ENCODE measurements around the gene LRRC36.

The LRRC36 gene

GRCh38 chr16:67396159-67397035 lies 69.8 kb downstream of the LRRC36 start (continued):
- no peak; the same call in 1 of the 2 replicates for TF ChIP-seq KLF7 (tag by site-specific recombination; IDR thresholded peaks at IDR 0.05; ENCODE audit: borderline replicate concordance)
- no peak for TF ChIP-seq MYNN (tag by site-specific recombination; IDR thresholded peaks at IDR 0.05; ENCODE audit: borderline replicate concordance)
- TF ChIP-seq ZNF658 (tag by site-specific recombination; IDR thresholded peaks at IDR 0.05), result no peak
- no peak; the same call in 1 of the 2 replicates for TF ChIP-seq ZBTB20 (tag by site-specific recombination; IDR thresholded peaks at IDR 0.05)
- TF ChIP-seq, protein P1, sequence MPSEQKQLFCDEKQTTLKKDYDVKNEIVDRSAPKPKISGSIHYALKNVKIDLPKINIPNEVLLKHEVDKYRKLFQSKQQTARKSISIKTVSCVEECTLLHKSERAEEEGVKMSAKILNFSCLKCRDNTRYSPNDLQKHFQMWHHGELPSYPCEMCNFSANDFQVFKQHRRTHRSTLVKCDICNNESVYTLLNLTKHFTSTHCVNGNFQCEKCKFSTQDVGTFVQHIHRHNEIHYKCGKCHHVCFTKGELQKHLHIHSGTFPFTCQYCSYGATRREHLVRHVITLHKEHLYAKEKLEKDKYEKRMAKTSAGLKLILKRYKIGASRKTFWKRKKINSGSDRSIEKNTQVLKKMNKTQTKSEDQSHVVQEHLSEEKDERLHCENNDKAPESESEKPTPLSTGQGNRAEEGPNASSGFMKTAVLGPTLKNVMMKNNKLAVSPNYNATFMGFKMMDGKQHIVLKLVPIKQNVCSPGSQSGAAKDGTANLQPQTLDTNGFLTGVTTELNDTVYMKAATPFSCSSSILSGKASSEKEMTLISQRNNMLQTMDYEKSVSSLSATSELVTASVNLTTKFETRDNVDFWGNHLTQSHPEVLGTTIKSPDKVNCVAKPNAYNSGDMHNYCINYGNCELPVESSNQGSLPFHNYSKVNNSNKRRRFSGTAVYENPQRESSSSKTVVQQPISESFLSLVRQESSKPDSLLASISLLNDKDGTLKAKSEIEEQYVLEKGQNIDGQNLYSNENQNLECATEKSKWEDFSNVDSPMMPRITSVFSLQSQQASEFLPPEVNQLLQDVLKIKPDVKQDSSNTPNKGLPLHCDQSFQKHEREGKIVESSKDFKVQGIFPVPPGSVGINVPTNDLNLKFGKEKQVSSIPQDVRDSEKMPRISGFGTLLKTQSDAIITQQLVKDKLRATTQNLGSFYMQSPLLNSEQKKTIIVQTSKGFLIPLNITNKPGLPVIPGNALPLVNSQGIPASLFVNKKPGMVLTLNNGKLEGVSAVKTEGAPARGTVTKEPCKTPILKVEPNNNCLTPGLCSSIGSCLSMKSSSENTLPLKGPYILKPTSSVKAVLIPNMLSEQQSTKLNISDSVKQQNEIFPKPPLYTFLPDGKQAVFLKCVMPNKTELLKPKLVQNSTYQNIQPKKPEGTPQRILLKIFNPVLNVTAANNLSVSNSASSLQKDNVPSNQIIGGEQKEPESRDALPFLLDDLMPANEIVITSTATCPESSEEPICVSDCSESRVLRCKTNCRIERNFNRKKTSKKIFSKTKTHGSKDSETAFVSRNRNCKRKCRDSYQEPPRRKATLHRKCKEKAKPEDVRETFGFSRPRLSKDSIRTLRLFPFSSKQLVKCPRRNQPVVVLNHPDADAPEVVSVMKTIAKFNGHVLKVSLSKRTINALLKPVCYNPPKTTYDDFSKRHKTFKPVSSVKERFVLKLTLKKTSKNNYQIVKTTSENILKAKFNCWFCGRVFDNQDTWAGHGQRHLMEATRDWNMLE (tag by site-specific recombination; conservative IDR thresholded peaks at IDR 0.05; ENCODE audit: low read depth), result no peak
- no peak for TF ChIP-seq ZNF280C (tag by site-specific recombination; IDR thresholded peaks at IDR 0.05)
- no peak for TF ChIP-seq GFI1B (tag by site-specific recombination; IDR thresholded peaks at IDR 0.05)
- TF ChIP-seq ZNF624 (tag by site-specific recombination; IDR thresholded peaks at IDR 0.05), result no peak
- no peak for TF ChIP-seq ZNF791 (tag by site-specific recombination; IDR thresholded peaks at IDR 0.05)
- no peak for TF ChIP-seq ZFP37 (tag by site-specific recombination; IDR thresholded peaks at IDR 0.05)
- TF ChIP-seq, protein P2, sequence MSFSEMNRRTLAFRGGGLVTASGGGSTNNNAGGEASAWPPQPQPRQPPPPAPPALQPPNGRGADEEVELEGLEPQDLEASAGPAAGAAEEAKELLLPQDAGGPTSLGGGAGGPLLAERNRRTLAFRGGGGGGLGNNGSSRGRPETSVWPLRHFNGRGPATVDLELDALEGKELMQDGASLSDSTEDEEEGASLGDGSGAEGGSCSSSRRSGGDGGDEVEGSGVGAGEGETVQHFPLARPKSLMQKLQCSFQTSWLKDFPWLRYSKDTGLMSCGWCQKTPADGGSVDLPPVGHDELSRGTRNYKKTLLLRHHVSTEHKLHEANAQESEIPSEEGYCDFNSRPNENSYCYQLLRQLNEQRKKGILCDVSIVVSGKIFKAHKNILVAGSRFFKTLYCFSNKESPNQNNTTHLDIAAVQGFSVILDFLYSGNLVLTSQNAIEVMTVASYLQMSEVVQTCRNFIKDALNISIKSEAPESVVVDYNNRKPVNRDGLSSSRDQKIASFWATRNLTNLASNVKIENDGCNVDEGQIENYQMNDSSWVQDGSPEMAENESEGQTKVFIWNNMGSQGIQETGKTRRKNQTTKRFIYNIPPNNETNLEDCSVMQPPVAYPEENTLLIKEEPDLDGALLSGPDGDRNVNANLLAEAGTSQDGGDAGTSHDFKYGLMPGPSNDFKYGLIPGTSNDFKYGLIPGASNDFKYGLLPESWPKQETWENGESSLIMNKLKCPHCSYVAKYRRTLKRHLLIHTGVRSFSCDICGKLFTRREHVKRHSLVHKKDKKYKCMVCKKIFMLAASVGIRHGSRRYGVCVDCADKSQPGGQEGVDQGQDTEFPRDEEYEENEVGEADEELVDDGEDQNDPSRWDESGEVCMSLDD (tag by site-specific recombination; IDR thresholded peaks at IDR 0.05), result no peak
- TF ChIP-seq ZNF239 (tag by site-specific recombination; IDR thresholded peaks at IDR 0.05), result no peak
- no peak for TF ChIP-seq ZNF16 (tag by site-specific recombination; IDR thresholded peaks at IDR 0.05; ENCODE audit: low read depth)
- TF ChIP-seq ZNF610 (tag by site-specific recombination; IDR thresholded peaks at IDR 0.05; ENCODE audit: borderline replicate concordance), result no peak
- TF ChIP-seq RBAK (tag by site-specific recombination; IDR thresholded peaks at IDR 0.05), result no peak
- TF ChIP-seq GLIS2 (tag by site-specific recombination; IDR thresholded peaks at IDR 0.05), result 0 out of 2 replicates have a peak, but pooled peaks have one; percentile 27
- no peak for TF ChIP-seq ZNF514 (tag by site-specific recombination; IDR thresholded peaks at IDR 0.05)
- peak; percentile 64 for TF ChIP-seq PATZ1 (tag by site-specific recombination; IDR thresholded peaks at IDR 0.05)
- no peak for TF ChIP-seq ZSCAN23 (tag by site-specific recombination; IDR thresholded peaks at IDR 0.05)
- TF ChIP-seq ZNF530 (tag by site-specific recombination; IDR thresholded peaks at IDR 0.05; ENCODE audit: low read depth), result no peak
- no peak for TF ChIP-seq ZNF785 (tag by site-specific recombination; IDR thresholded peaks at IDR 0.05)
- TF ChIP-seq ZNF600 (tag by site-specific recombination; IDR thresholded peaks at IDR 0.05), result no peak
- TF ChIP-seq SP2 (tag by site-specific recombination; IDR thresholded peaks at IDR 0.05), result peak; percentile 29
- peak; percentile 72; the same call in 1 of the 2 replicates for TF ChIP-seq KLF16 (tag by site-specific recombination; IDR thresholded peaks at IDR 0.05)
- TF ChIP-seq ZNF140 (tag by site-specific recombination; IDR thresholded peaks at IDR 0.05), result no peak
- TF ChIP-seq KLF9 (tag by site-specific recombination; IDR thresholded peaks at IDR 0.05; ENCODE audit: low read depth), result peak; percentile 93
- no peak for TF ChIP-seq ZNF23 (tag by site-specific recombination; IDR thresholded peaks at IDR 0.05; ENCODE audit: borderline replicate concordance)
- TF ChIP-seq ZXDB (tag by site-specific recombination; IDR thresholded peaks at IDR 0.05), result no peak
